Esophagus muscularis mucosa (tissue), 3 donors: ENCODE measurements around the gene NCAM1.

ENCODE experiments used
- POLR2A ChIP-seq: fragments of 450-650 bp; IDR thresholded peaks from one replicate; pipeline ENCODE4 v1.6.1; 2017; ENCODE audit warnings: antibody characterized with exemption, moderate library complexity, mild to moderate bottlenecking, low read depth
- TF ChIP-seq, protein P1 (sequence below), 3 experiments: fragments of 200-600 bp in 2 of 3; fragments of 450-650 bp in 1 of 3; sonication (generic) in 2 of 3; IDR thresholded peaks; one replicate each; pipeline ENCODE4 v1.5.1; 2017 to 2019; ENCODE audit warnings: antibody characterized with exemption in 3 of 3, mild to moderate bottlenecking in 2 of 3, moderate library complexity in 1 of 3

DNA sequence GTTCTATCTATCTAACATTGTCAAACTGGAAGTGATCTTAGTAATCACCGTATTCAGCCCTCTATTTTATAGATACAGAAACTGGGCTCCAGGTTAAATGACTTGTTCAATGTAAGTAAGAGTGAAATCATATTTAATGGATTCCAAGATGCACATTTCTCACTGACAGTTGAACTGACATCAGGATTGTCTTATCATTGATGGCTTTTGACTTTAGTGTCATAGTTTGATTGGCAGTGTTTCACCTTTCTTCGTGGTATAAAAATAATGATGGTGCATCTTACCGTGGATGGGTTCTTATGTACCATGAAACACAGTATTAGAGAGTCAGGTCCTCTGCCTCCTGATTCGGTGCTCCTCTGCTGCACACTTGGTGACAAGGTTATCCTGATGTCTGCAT is 123.1 kb downstream of the NCAM1 start:
- TF ChIP-seq, protein P1, sequence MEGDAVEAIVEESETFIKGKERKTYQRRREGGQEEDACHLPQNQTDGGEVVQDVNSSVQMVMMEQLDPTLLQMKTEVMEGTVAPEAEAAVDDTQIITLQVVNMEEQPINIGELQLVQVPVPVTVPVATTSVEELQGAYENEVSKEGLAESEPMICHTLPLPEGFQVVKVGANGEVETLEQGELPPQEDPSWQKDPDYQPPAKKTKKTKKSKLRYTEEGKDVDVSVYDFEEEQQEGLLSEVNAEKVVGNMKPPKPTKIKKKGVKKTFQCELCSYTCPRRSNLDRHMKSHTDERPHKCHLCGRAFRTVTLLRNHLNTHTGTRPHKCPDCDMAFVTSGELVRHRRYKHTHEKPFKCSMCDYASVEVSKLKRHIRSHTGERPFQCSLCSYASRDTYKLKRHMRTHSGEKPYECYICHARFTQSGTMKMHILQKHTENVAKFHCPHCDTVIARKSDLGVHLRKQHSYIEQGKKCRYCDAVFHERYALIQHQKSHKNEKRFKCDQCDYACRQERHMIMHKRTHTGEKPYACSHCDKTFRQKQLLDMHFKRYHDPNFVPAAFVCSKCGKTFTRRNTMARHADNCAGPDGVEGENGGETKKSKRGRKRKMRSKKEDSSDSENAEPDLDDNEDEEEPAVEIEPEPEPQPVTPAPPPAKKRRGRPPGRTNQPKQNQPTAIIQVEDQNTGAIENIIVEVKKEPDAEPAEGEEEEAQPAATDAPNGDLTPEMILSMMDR (IDR thresholded peaks at IDR 0.05), result no peak
- TF ChIP-seq POLR2A, result no peak
